ENCODE data around the gene DGKZ. TPM values are rescaled to one million over a fixed set of nuclear protein-coding genes. Genes with fewer than 3 reads are reported as not detected.
A peak's percentile ranks its signal among the peaks of the same experiment; 100 is the strongest.

Gene DGKZ
- total RNA-seq, 1 donor from 2014 or later = 78.8 TPM

DNA sequence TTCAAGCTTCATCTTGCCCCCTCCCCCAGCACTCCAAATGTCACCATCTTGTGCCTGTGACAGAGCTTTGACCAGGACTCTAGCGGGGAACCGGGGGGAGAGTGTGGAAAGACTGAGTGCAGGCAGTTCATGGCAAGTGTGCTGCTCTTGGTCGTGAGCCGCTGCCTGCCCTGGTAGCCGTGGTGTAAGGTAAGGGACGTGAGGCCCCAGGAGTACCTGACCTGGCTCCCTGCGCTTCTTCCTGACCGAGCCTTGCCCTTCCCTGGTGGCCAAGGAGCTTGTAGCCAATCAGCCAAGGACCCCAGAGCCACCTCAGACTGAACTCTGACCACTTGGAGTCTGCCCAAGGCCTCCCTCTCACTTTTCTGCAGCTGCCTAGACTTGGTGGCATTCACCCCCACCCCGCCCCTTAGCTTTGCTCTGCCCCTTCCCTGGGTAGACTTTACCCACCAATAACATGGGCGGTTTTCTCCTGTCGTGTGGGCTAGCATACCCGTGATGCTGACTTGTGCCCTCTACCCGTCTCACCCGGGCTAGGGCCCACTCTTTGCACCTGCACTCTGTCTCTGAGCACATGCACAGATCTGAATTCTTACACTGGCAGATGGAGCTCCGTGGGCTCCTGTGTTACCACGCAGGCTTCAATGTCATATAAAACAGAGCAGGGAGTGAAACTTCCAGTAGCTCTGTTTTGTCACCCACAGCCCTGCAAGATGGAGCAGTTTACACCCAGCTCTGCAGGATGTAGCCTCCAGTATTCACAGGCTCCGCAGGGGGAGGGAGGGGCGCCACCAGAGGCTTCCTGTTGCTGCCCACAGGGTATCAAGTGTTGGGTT, 1.5 kb downstream of the DGKZ start:
- Histone ChIP-seq H3K4me3 (peak overlapping the region; percentile 75 to 92), H3K9me3 (no peaks in the 10 kb centered on the region), H3K4me1 (peaks cover 71% of the 10 kb centered on the region), H3K27me3 (no peaks in the 10 kb centered on the region), H3K27ac (peak overlapping the region; percentile 76), H3K36me3 (no peaks in the 10 kb centered on the region)
- TF ChIP-seq POLR2AphosphoS5 (IDR thresholded peaks at IDR 0.05; ENCODE audit: insufficient read depth in 1 of 2, low read depth in 1 of 2) = no peak
- TF ChIP-seq POLR2A (IDR thresholded peaks at IDR 0.05) = no peak
- TF ChIP-seq, protein P1, sequence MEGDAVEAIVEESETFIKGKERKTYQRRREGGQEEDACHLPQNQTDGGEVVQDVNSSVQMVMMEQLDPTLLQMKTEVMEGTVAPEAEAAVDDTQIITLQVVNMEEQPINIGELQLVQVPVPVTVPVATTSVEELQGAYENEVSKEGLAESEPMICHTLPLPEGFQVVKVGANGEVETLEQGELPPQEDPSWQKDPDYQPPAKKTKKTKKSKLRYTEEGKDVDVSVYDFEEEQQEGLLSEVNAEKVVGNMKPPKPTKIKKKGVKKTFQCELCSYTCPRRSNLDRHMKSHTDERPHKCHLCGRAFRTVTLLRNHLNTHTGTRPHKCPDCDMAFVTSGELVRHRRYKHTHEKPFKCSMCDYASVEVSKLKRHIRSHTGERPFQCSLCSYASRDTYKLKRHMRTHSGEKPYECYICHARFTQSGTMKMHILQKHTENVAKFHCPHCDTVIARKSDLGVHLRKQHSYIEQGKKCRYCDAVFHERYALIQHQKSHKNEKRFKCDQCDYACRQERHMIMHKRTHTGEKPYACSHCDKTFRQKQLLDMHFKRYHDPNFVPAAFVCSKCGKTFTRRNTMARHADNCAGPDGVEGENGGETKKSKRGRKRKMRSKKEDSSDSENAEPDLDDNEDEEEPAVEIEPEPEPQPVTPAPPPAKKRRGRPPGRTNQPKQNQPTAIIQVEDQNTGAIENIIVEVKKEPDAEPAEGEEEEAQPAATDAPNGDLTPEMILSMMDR (IDR thresholded peaks at IDR 0.05) = no peak
- intact Hi-C loops (cut with DNase I) = no loop called here
- DNase-seq (ENCODE audit: extremely low spot score in 2 of 2) = no peak

DNA sequence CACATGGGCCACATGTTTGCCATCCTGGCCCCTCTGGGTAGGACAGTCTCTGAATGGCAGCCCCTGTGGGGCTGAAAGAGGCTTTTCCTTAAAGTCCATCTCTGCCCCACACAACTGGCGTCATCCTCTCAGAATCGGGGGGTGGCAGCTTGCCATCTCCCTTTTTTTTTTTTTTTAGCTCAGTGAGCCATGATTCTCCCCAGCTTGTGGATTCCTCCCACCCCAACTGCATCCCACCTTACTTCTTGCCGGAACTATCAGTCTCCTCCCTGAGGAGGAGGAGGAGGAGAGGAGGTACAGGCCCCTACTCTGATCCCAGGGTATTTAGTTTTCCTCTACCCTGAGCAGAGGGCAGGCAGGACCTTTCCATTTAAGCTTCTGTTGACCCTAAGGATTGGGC, 3.4 kb downstream of the DGKZ start:
- Histone ChIP-seq H3K27me3 (no peaks in the 10 kb centered on the region), H3K9me3 (no peaks in the 10 kb centered on the region), H3K4me3 (no peak overlapping the region), H3K27ac (no peak overlapping the region), H3K4me1 (peaks cover 74% of the 10 kb centered on the region), H3K36me3 (no peaks in the 10 kb centered on the region)
- no peak for DNase-seq (ENCODE audit: extremely low spot score in 2 of 2)
- intact Hi-C loops (cut with DNase I) = no loop called here
- TF ChIP-seq, protein P1 (IDR thresholded peaks at IDR 0.05) = no peak
- TF ChIP-seq POLR2AphosphoS5 (IDR thresholded peaks at IDR 0.05; ENCODE audit: insufficient read depth in 1 of 2, low read depth in 1 of 2) = no peak
- no peak for TF ChIP-seq POLR2A (IDR thresholded peaks at IDR 0.05)

DNA sequence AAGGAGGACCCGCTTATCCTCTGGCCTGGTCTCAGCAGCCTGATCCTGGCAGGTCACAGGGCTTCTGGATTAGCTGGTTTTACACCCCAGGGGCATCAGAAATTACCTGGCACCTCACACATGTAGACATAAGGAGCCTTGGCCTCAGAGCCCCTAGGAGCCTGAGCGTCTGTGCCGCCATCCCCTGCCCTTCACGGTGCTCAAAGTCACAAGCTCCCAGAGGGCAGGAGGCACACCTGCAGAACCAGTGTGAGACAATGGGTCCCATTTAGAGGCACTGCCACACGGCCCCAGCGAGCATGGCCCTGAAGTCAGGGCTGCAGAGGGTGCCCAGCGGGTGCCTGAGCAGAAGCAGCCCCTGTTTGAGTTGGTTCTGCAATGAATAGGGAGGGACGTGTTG, 3.9 kb downstream of the DGKZ start:
- TF ChIP-seq, protein P1 (IDR thresholded peaks at IDR 0.05) = no peak
- TF ChIP-seq POLR2A (IDR thresholded peaks at IDR 0.05) = no peak
- TF ChIP-seq POLR2AphosphoS5 (IDR thresholded peaks at IDR 0.05; ENCODE audit: insufficient read depth in 1 of 2, low read depth in 1 of 2) = no peak
- intact Hi-C loops (cut with DNase I) = no loop called here
- Histone ChIP-seq H3K27ac (no peak overlapping the region), H3K4me3 (no peak overlapping the region), H3K4me1 (peaks cover 73% of the 10 kb centered on the region), H3K27me3 (no peaks in the 10 kb centered on the region), H3K9me3 (no peaks in the 10 kb centered on the region), H3K36me3 (no peaks in the 10 kb centered on the region)
- DNase-seq (ENCODE audit: extremely low spot score in 2 of 2) = no peak

DNA sequence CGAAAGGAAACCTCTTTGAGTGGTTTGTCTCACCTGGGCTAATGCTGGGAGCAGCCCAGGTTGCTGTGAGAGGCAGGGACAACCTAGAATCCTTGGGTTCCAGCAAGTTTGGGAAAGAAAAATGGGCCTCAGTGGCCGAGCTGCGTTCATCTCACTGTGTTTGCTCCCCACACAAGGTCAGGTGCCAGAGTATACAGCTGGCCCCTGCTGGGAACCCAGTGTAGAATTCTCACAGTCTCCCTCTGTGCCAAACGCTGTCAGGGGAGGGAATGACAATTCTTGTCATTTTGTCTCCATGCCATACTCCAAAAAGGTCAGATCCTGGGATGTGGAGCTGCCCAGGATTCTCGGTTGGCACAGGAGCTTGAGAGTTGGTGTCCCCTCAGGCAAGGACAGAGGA, 4.3 kb downstream of the DGKZ start:
- Histone ChIP-seq H3K36me3 (no peaks in the 10 kb centered on the region), H3K27ac (peak overlapping the region; percentile 16), H3K4me1 (peaks cover 73% of the 10 kb centered on the region), H3K9me3 (no peaks in the 10 kb centered on the region), H3K27me3 (no peaks in the 10 kb centered on the region), H3K4me3 (no peak overlapping the region)
- TF ChIP-seq POLR2A (IDR thresholded peaks at IDR 0.05) (no peak), POLR2AphosphoS5 (IDR thresholded peaks at IDR 0.05; ENCODE audit: insufficient read depth in 1 of 2, low read depth in 1 of 2) (no peak)
- TF ChIP-seq, protein P1 (IDR thresholded peaks at IDR 0.05) = no peak
- no peak for DNase-seq (ENCODE audit: extremely low spot score in 2 of 2)
- intact Hi-C loops (cut with DNase I) = no loop called here

All from vagina (tissue), 2 donors.